Keratinocyte (primary cell): Measurements from ENCODE around the gene SCRN1. TPM values are rescaled to one million over a fixed set of nuclear protein-coding genes. Genes with fewer than 3 reads are reported as not detected.

ENCODE experiments used
- DNase-seq: peaks from one replicate; pipeline ENCODE4 v3.0.0-alpha.2; 2011; ENCODE audit warnings: low read depth, missing footprints, low spot score
- FAIRE-seq: peaks from 2 replicates; lab custom pipeline; 2011; peaks lifted over from hg19 to GRCh38; lab: Jason Lieb, UNC
- H2AFZ ChIP-seq: 2 replicates; pipeline ENCODE4 v1.6.0; 2012; ENCODE audit warnings: low read length, control low read depth, inconsistent platforms; ENCODE audit not compliant: control insufficient read depth
- H3K27ac ChIP-seq: 2 replicates; pipeline ENCODE4 v1.5.1; 2011; ENCODE audit warnings: low read length; ENCODE audit not compliant: control insufficient read depth, insufficient read depth
- H3K27me3 ChIP-seq: 3 replicates; pipeline ENCODE4 v1.6.0; 2011; ENCODE audit warnings: low read length; ENCODE audit not compliant: control insufficient read depth, insufficient read depth; ENCODE audit errors: extremely low read depth
- H3K36me3 ChIP-seq, 2 experiments: 2 replicates in 1 of 2; 3 replicates in 1 of 2; pipeline ENCODE4 v1.5.1; 2011; ENCODE audit warnings: low read length in 2 of 2, mild to moderate bottlenecking in 1 of 2; ENCODE audit not compliant: control insufficient read depth in 2 of 2, insufficient read depth in 2 of 2; ENCODE audit errors: extremely low read depth in 1 of 2
- H3K4me1 ChIP-seq: 3 replicates; pipeline ENCODE4 v1.5.1; 2011; ENCODE audit warnings: low read length; ENCODE audit not compliant: control insufficient read depth, insufficient read depth; ENCODE audit errors: extremely low read depth
- H3K4me2 ChIP-seq: 3 replicates; pipeline ENCODE4 v1.6.0; 2011; ENCODE audit warnings: low read depth, low read length; ENCODE audit not compliant: control insufficient read depth, insufficient read depth; ENCODE audit errors: extremely low read depth
- H3K4me3 ChIP-seq, 3 experiments: fragments of 200-600 bp in 1 of 3; sonication (generic) in 1 of 3; 2 replicates in 2 of 3; 3 replicates in 1 of 3; pipeline ENCODE4 v1.5.1; 2011 to 2016; ENCODE audit warnings: low read length in 3 of 3, mild to moderate bottlenecking in 3 of 3, control low read depth in 2 of 3, inconsistent platforms in 1 of 3, low read depth in 1 of 3, mixed read lengths in 1 of 3, mixed run types in 1 of 3, moderate library complexity in 1 of 3; ENCODE audit not compliant: control insufficient read depth in 2 of 3, insufficient read depth in 2 of 3; ENCODE audit errors: extremely low read depth in 1 of 3
- H3K79me2 ChIP-seq: 2 replicates; pipeline ENCODE4 v1.6.0; 2012; ENCODE audit warnings: low read length; ENCODE audit not compliant: control insufficient read depth, insufficient read depth
- H3K9ac ChIP-seq: 3 replicates; pipeline ENCODE4 v1.6.0; 2011; ENCODE audit warnings: low read length; ENCODE audit not compliant: control insufficient read depth, insufficient read depth; ENCODE audit errors: extremely low read depth
- H3K9me1 ChIP-seq: 3 replicates; pipeline ENCODE4 v1.6.0; 2011; ENCODE audit warnings: low read length; ENCODE audit not compliant: control insufficient read depth, insufficient read depth; ENCODE audit errors: extremely low read depth
- H3K9me3 ChIP-seq: 2 replicates; pipeline ENCODE4 v1.5.1; 2012; ENCODE audit warnings: low read depth, low read length; ENCODE audit not compliant: control insufficient read depth
- H4K20me1 ChIP-seq: 3 replicates; pipeline ENCODE4 v1.6.0; 2011; ENCODE audit warnings: low read length; ENCODE audit not compliant: control insufficient read depth, insufficient read depth; ENCODE audit errors: extremely low read depth
- EZH2 ChIP-seq: IDR thresholded peaks from one replicate; pipeline ENCODE4 v1.6.1; 2012; ENCODE audit warnings: inconsistent platforms, mild to moderate bottlenecking, low read length, moderate library complexity
- dilution Hi-C: fragments of 300-500 bp; cut with MboI; formaldehyde crosslinking; loops from one replicate; pipeline ENCODE4 v1.7.0; 2020; ENCODE audit warnings: low sequenced_read_pairs; ENCODE audit not compliant: extremely low pct_ligation_motif_present
- polyA plus RNA-seq, 5 experiments: library from polyadenylated mRNA; depleted of rRNA in 3 of 5; stranded (reverse) in 3 of 5; stranded (forward) in 1 of 5; unstranded in 1 of 5; fragments of >200 nt; gene quantifications; 1 replicate in 1 of 5; 2 replicates in 3 of 5; 3 replicates in 1 of 5; pipeline versions ENCODE4 v1.2.1 to v1.2.3, GENCODE V29; 2011 to 2012; ENCODE audit warnings: missing spikeins in 2 of 5, low read depth in 1 of 5, low replicate concordance in 1 of 5
- TF ChIP-seq, protein P1 (sequence below), 3 experiments: IDR thresholded peaks in 1 of 3; conservative IDR thresholded peaks in 1 of 3; optimal IDR thresholded peaks in 1 of 3; 2 replicates in 2 of 3; 3 replicates in 1 of 3; pipeline versions ENCODE3 to v1.5.1; 2011; ENCODE audit warnings: low read length in 3 of 3, mild to moderate bottlenecking in 3 of 3, moderate library complexity in 2 of 3, control low read depth in 1 of 3, inconsistent platforms in 1 of 3; ENCODE audit not compliant: insufficient read depth in 2 of 3; ENCODE audit errors: extremely low read depth in 1 of 3

Gene SCRN1
- polyA plus RNA-seq, 1 donor (not counting 4 experiments of a cell fraction or from before 2014, with no cell fraction given) = 52.3 TPM

DNA sequence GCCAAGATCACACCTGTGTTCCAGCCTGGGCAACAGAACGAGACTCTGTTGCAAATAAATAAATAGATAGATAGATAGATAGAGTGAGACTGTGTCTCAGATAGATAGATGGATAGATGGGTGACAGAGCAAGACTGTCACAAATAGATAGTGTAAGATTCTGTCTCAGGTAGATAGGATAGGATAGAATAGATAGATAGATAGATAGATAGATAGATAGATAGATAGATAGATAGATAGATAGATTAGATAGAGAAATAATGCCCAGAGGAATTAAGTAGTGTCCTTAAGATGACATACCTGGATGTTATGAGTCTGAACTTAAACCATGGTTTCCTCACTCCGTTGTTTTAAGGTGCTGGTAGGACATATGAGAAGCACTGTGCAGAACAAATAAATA lies 46.6 kb upstream of the SCRN1 start:
- DNase-seq (no peak), FAIRE-seq (no peak)
- H3K9me3 ChIP-seq = no peaks in the 10 kb centered on the region
- H3K27me3 ChIP-seq = no peaks in the 10 kb centered on the region
- no peak overlapping the region for H3K4me3 ChIP-seq
- dilution Hi-C loops = no loop called here
- TF ChIP-seq EZH2 = no peak
- TF ChIP-seq, protein P1, sequence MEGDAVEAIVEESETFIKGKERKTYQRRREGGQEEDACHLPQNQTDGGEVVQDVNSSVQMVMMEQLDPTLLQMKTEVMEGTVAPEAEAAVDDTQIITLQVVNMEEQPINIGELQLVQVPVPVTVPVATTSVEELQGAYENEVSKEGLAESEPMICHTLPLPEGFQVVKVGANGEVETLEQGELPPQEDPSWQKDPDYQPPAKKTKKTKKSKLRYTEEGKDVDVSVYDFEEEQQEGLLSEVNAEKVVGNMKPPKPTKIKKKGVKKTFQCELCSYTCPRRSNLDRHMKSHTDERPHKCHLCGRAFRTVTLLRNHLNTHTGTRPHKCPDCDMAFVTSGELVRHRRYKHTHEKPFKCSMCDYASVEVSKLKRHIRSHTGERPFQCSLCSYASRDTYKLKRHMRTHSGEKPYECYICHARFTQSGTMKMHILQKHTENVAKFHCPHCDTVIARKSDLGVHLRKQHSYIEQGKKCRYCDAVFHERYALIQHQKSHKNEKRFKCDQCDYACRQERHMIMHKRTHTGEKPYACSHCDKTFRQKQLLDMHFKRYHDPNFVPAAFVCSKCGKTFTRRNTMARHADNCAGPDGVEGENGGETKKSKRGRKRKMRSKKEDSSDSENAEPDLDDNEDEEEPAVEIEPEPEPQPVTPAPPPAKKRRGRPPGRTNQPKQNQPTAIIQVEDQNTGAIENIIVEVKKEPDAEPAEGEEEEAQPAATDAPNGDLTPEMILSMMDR (optimal IDR thresholded peaks at IDR 0.05 in 1 of 3, IDR thresholded peaks at IDR 0.05 in 1 of 3, conservative IDR thresholded peaks at IDR 0.05 in 1 of 3; ENCODE audit: extremely low read depth in 1 of 3, insufficient read depth in 2 of 3, low read length in 3 of 3) = no peak
- peaks cover 30% of the 10 kb centered on the region for H3K79me2 ChIP-seq
- no peaks in the 10 kb centered on the region for H3K9me1 ChIP-seq
- H3K27ac ChIP-seq = no peak overlapping the region
- no peaks in the 10 kb centered on the region for H3K4me1 ChIP-seq
- no peak overlapping the region for H3K9ac ChIP-seq
- H4K20me1 ChIP-seq = no peaks in the 10 kb centered on the region
- H3K36me3 ChIP-seq = no peaks in the 10 kb centered on the region
- H3K4me2 ChIP-seq = no peak overlapping the region
- no peak overlapping the region for H2AFZ ChIP-seq

DNA sequence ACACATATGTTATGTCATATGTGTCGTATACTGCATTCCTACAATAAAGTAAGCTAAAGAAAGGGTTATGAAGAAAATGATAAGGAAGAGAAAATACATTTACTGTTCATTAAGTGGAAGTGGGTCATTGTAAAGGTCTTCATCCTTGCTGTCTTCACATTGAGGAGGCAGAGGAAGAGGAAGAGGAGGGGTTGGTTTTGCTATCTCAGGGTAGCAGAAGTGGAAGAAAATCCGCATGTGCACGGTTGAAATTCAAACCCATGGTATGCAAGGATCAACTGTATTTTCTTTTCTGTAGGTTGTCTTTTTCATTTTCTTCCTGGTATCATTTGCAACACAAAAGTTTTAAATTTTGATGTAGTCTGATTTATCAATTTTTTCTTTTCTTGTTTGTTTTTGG lies 44.9 kb upstream of the SCRN1 start:
- dilution Hi-C loops = no loop called here
- Histone ChIP-seq H3K27me3 (no peaks in the 10 kb centered on the region), H2AFZ (no peak overlapping the region), H3K79me2 (peaks cover 40% of the 10 kb centered on the region), H3K36me3 (no peaks in the 10 kb centered on the region), H3K4me1 (peaks cover 12% of the 10 kb centered on the region), H4K20me1 (no peaks in the 10 kb centered on the region), H3K9ac (no peak overlapping the region), H3K4me3 (no peak overlapping the region), H3K9me3 (no peaks in the 10 kb centered on the region), H3K4me2 (no peak overlapping the region), H3K9me1 (no peaks in the 10 kb centered on the region), H3K27ac (no peak overlapping the region)
- FAIRE-seq (no peak), DNase-seq (no peak)
- TF ChIP-seq, protein P1 (optimal IDR thresholded peaks at IDR 0.05 in 1 of 3, IDR thresholded peaks at IDR 0.05 in 1 of 3, conservative IDR thresholded peaks at IDR 0.05 in 1 of 3; ENCODE audit: extremely low read depth in 1 of 3, insufficient read depth in 2 of 3, low read length in 3 of 3) = no peak
- TF ChIP-seq EZH2 = no peak
